ENCODE data around the gene RPAP2.
"Not testable (repeated sequence)": the region's sequence is repeated elsewhere in the genome, so short reads cannot be mapped to it uniquely, and the experiment has no call there.

RPAP2 gene

DNA sequence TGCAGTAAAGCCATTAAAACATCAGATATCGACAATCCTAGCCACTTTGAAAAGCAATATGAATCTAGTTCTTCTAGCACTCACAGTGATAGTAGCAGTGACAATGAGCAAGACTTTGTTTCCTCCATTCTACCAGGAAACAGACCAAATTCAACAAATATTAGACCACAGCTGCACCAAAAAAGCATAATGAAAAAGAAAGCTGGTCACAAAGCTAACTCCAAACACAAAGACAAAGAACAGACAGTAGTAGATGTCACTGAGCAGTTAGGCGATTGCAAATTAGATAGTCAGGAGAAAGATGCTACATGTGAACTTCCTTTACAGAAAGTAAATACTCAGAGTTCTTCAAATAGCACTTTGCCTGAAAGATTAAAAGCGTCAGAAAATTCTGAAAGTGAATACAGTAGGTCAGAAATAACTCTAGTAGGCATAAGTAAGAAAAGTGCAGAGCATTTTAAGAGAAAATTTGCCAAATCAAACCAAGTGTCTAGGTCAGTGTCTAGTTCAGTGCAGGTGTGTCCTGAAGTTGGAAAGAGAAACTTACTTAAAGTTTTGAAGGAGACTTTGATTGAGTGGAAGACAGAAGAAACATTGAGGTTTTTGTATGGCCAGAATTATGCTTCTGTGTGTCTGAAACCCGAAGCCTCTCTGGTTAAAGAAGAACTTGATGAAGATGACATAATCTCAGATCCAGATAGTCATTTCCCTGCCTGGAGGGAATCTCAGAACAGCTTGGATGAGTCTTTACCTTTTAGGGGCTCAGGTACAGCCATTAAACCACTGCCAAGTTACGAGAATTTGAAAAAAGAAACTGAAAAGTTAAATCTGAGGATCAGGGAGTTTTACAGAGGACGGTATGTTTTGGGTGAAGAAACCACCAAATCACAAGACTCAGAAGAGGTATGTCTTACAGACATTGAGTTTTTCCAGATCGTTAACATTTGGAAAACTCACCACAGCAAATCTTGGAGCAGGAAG is 24.9 kb downstream of the RPAP2 start:
- no peak for DNase-seq

DNA sequence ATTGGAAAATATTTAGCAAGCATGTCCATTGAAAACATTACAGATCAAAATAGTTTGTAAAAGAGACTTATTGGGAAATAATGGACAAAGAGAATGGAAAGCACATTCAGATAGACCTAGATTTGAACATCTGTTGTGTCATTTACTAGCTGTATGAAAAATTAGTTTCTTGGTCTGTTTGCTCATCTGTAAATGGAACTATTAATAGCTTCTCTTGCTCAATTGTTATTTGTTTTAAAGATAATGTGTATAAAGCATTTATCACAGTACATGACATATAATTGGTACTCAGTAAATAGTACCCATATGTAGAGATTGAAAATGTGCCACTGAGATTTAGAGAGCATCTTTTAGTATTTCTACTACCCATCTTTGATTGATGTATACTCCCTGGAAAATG is 25.9 kb downstream of the RPAP2 start:
- DNase-seq, result no peak

DNA sequence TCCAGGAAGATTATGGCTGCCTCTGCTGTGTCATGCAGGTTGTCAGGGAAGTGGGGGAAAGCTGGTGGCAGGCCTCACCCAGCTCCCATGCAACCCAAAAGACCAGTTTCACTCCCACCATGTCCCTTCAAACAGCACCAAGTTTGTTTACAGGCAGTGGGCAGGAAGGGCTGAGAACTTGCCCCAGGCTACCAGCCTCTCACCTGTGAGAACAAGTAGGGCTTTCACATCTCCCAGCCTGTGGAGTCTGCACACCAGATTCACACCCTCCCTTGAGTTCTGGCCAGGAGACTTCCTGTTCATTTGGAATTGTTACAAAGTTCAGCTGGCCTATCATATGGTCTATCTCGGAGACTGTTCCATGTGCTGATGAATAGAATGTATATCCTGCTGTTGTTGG is 27.8 kb downstream of the RPAP2 start:
- DNase-seq, result no peak

DNA sequence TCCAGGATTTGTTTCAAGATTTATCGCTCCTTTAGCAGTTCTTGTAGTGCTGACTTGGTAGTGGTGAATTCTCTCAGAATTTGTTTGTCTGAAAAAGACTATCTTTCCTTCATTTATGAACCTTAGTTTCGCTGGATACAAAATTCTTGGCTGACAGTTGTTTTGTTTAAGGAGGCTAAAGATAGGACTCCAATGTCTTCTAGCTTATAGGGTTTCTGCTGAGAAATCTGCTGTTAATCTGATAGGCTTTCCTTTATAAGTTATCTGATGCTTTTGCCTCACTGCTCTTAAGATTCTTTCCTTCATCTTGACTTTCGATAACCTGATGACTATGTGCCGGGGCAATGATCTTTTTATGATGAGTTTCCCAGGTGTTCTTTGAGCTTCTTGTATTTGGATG is 28.9 kb downstream of the RPAP2 start:
- no peak for DNase-seq

DNA sequence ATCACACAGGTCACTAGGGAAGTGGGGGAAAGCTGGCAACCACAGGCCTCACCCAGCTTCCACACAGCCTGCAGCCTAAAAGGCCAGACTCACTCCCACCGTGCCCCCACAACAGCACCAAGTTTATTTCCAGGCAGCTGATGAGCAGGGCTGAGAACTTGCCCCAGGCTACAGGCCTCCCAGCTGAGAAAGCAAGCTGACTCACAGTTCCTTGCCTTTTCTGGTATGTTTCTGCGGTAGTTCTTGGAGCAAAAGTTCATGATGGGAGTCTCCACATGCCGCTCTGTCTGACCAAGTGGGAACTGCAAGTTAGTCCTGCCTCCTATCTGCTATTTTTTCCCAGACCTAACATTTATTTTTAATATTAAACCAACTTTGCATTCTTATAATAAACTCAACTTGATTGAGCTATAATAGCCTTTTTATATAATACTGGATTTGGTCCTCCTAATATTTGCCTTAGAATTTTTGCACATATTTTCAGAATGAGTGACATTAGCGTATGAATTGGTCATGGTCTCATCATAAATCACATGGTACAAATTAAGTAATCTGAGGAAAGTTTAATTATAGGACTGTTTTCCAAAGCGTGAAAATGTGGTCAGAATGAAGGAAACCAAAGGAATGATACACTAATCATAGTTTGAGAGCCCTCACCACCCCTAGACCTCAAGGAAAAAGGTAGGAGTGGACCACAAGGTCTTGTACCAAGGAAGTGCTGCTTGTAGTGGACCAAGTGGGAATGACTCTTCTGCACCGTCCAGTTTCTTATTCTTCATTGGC is 30.7 kb downstream of the RPAP2 start:
- no peak for DNase-seq

DNA sequence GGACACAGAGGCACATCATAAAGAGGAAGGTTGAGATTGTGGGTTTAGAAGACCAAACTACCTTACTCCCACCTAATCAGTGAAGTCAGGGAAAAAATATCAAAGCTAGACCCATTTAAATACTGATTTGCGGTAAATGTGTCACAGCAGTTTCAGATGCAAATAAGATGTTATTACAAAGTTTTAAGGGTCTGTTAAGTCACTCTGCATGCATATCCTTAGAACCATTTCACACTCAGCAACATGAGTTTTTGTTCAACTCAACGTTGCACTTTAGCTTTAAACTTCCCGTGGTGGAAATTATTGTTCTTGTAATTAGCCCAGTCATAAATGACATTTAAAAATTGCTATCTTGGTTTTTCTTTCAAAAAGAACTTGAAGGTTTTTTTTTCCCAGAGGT is 34.8 kb downstream of the RPAP2 start:
- DNase-seq, result no peak

DNA sequence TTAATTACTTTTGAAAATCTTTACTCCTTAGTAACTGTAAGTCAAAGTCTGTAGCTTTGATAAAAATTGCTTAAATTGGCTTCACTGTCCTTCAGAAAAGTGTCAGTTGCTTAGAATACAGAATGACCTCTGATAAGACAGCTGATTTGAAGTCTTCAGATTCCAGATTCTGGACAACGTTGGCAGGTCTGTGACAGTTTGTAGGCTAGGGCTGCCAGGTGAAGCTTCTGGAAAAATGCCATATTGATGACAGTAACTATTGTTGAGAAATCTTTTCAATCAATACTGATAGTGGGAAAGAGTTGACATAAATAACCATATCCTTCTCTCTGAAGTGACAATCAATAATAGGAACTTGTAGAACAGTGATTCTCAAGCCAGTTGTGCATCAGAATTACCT is 41.3 kb downstream of the RPAP2 start:
- no peak for DNase-seq

DNA sequence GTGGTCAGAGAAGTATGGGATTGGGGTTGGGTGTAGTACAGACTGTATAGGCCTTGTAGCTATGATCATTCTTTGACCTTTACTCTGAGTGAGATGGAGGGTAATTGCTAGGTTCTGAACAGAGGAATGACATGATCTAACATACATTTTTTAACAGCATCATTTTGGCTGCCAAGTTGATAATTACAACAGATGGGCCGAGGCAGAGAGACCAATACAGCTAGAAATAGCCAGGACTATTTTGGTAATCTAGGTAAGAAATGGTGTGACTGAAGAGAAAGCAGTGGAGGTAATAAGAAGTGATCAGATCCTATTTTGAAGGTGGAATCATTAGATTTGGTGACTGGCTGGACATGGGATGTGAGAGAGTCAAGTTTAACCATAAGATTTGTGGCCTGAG is 43.5 kb downstream of the RPAP2 start:
- no peak for DNase-seq

DNA sequence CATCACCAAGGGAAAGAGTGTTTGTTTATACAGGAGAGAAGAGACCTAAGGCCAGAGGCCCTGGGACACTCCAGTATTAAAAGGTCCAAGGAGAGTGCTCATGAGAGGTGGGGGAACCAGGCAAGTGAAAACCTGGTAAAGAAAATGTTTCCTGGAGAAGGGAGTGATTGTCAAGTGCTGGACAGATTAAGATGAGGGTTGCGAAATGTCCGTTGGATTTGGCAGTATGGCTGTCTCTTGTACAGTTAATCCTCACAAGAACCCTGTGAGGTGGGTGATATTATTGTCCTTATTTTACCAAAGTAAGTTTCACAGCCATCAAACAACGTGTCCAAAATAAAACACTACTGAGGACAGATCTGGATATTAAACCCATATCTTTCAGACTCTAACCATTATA is 44.2 kb downstream of the RPAP2 start:
- no peak for DNase-seq

DNA sequence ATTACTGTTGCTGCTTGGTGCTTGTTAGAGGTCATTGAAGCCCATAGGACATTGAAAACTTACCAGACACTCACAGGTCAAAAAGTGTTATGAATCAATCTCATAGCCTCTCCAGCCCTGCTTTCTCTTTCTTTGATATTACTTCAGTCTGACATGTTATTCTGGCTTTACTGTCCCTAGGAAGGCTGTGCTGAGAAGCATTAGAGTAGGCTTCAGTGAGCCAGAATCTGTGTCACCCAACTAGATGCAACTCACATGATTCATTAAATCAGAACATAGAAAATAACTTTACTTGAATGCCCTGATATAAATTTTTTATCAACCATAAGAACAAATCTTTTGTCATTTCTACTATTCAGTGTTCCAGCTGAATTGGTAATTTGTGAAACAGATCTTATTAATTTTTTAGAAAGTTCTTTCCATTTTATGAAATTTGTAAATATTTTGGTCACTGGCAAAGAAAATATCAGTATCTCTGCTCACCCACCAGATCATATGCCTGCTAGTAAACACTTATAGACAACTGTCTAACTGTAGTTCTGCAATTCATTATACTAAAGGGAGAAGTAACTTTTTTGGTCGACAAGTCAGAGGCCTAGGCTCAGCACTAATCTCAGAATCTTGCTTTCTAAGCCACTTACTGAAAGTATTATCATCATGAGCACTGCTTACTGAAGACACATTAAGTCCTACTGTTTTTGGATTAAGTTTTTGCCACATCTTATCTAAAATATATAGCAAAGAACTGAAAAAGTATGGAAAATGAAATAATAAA is 48.2 kb downstream of the RPAP2 start:
- DNase-seq, result no peak

DNA sequence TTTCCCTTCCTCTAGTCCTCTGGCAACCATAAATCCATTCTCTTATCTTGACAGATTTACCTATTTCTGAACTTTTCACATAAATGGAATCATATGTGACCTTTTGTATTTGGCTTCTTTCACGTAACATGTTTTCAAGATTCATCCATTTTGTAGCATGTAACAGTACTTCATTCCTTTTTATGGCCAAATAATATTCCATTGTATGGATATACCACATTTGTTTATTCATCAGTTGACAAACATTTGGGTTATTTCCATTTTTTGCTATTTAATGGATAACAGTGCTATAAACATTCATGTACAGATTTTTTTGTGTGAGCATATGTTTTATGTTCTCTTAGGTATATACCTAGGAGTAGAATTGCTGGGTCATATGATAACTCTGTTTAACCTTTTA is 54.0 kb downstream of the RPAP2 start:
- no peak for DNase-seq

DNA sequence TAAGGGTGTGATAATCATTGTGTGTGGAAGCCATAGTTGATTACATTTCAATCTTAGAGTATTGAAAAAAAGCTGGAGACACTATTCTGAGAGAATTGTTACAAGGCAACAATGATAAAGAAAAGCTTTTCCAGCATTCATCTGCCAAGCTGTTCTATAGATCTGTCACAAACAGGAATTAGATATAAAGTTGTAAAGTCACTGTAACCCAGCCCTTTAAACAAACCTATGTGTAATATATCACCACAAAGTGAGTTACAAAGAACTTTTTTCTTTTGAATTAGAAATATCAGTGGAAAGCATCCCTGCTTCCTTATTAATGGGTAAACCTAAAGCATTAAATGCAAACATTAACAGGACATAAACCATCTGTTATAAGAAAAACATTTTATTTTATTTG is 55.4 kb downstream of the RPAP2 start:
- no peak for DNase-seq

DNA sequence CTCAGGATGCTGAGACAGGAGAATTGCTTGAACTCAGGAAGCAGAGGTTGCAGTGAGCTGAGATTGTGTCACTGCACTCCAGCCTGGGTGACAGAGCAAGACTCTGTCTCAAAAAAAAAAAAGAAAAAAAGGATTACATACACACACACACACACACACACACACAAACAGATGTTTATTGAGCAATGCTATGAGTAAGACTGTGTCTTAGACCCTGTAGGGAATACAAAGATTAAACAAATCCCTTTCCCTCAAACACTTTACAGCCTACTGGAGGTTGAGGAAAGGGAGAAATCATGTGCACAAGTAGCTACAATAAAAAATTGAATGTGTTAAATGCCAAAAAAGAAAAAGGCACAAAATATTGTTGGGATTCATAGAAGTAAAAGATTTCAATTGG is 58.1 kb downstream of the RPAP2 start:
- DNase-seq, result no peak

DNA sequence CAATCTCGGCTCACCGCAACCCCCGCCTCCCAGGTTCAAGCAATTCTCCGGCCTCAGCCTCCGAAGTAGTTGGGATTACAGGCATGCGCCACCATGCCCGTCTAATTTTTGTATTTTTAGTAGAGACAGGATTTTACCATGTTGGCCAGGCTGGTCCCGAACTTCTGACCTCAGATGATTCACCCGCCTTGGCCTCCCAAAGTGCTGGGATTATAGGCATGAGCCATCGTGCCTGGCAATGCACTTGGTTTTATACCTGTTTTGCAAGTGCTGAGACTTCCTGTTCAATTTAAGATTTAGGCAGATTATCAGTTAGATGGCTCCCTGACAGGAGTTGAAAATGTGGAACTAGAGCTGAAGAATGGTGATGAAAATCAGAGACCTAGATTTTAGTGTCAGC is 60.5 kb downstream of the RPAP2 start:
- DNase-seq, result not testable (repeated sequence)

DNA sequence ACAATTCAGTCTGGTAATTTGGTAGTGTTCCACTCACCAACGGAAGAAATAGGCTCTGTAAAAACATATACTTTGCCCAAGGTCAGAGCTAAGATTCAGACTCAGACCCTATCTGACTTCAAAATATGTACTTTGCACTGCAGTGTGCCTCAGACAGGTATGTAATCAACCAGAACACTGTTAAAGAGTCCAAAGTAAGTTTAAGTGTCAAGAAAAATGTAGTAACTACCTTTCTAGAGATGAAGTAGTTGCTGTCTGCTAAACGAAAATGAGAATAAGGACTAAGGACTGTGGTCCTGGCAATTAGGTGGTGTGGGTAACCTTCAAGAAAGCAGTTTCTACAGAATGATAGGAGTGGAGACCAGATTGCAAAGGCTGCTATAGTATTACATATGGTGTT is 61.1 kb downstream of the RPAP2 start:
- DNase-seq, result no peak

DNA sequence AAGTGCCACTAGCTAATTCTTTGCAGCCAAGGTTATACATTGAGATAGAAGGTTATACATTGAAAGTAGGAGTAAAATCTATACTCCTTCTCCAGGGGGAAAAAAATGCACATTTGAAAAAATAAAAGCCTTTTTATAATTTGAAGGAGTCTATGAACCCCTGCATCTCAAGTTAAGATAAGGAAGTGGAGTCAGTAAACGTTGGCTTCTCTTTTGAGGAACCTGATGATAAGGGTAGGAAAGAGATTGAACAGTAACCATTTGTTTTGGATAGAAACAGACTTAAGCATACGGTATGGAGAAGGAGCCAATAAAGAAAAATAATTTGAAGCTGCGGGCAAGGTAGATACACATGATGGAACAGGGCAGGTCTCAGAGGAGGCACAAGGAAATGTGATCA is 64.1 kb downstream of the RPAP2 start:
- DNase-seq, result no peak

DNA sequence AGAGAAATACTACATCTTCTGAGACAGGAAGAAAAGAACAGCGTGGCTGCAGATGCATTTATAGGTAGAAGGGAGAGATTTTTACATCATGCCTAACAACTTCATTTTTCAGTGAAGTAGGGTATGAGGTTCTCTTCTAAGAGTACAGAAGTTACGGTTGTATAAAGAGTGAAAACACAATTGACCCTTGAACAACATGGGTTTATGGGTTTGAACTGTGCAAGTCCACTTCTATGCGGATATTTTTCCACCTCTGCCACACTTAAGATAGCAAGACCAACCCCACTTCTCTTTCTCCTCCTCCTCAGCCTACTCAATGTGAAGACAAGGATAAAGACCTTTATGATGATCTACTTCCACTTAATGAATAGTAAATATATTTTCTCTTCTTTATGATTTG is 64.5 kb downstream of the RPAP2 start:
- no peak for DNase-seq

DNA sequence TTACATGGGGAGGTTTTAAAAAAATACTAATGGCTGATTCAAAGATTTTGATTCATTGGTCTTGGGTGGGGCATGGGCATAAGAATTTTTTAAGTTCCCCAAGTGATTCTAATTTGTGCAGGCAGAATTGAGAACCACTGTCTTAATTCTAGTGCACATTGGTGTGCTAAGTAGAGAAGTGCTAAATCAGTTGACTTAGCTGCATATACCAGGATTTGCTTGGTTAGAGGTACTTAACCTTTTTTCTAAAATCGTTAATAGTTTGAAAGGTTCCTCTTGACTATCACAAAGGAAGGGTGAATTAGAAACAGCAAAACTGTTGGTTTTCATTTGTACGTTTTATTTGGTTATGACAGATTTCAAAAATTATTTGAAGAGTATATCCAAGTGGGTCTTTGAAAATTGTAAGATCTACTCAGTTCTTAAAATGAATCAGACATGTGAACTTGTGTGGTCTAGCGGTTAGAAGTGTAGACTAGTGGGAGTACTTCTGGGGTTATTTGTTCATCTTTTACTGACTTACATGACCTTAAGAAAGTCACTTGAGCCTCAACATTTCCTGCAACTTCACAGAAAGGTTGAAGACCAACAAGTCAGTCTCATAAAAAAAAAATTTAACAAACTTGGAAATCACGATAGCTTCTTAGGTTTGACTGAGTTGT is 66.7 kb downstream of the RPAP2 start:
- no peak for DNase-seq

DNA sequence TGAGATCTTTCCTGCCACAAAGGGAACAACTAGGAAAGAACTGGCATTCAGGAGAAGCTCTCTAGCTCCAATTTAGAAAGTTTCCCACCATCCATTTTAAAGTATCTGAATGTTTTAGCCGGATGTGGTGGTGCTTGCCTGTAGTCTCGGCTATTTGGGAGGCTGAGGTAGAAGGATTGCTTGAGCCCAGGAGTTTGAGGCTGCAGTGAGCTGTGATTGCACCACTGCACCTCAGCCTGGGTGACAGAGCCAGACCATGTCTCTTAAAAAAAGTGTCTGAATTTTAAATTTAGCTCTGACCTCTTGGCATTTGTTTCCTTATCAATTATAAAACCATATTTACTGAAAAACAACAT is 67.2 kb downstream of the RPAP2 start:
- DNase-seq, result no peak

DNA sequence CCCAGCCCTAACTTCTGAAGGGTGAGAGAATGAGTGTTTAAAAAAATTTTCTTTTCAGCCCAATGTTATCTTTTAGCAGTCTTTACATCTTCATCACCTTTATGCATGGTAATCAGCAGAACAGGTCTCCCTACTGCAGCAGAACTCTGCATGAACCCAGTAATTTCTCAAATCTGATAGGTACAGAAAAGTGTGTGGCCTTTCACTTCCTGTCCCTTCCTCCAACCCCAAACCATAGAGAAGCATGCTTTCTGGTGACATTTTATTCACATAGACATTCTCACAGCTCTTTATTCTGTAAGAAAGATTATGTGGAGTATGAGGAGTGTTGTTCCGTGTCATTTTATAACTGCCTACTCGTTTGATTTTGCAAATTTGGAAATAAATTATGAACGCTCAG is 68.6 kb downstream of the RPAP2 start:
- DNase-seq, result no peak

DNA sequence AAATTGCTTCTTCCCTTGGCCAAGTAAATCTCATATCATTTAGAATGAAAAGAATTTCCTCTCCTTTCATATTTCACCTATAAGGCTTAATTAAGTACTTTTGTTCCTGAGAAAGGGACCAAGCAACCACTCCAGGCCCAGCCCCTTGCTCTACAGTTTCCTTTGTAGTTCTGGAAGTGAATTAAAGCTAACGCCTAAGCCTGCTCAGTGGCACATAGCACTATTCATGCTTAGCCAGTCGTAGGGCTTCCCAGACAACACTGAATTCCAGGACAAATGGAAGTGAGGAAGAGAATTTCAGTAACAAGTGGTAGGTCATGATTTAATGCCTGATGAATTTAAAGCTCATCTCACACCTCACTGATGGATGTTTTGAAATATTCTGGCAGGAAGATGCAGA is 73.3 kb downstream of the RPAP2 start:
- no peak for DNase-seq

DNA sequence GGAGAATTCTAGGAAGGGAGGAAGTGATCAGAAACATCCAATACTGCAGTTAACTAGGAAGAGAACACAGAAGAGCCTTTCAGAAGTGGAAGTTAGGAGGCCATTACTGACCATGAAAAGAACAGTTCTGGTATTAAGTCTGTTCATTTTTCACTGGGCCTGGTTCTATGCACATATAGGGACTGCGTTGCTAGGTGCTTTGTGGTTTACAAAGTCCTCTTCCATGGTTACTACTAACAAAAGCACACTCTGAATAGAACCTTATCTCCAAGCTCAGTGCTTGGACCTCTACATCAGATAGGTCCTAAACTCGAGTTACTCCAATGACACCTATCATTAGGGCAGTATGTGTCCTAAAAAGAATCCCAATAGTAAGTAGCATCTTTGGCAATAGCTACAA is 75.4 kb downstream of the RPAP2 start:
- DNase-seq, result no peak

DNA sequence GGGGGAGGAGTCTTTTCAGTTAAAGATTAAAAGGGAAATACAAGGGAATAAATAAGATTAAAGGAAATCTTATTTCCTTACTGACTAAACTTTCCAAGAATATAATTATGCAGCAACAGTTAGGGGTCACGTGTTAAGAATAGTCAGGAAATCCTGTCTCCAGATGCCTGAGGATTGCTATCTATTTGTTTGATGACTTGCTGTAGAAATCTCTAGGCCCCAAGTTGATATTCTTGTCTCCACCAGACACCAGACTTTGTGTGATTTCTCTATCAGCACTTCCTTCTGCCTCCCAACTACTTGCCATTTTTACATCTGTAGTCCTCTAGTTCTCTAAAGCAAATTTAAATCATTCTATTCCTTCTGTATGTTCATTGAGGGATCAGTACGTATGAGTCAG is 77.5 kb downstream of the RPAP2 start:
- no peak for DNase-seq

All from T-helper 9 cell (primary cell).